NCI-H2171 treated with DMSO at 0.1 percent for 48 hours (cell line): ENCODE measurements around the gene PIEZO2.

Experiments used
- DNase-seq: peaks from one replicate; lab custom pipeline; 2025; lab: John Stamatoyannopoulos, UW

PIEZO2 gene

DNA sequence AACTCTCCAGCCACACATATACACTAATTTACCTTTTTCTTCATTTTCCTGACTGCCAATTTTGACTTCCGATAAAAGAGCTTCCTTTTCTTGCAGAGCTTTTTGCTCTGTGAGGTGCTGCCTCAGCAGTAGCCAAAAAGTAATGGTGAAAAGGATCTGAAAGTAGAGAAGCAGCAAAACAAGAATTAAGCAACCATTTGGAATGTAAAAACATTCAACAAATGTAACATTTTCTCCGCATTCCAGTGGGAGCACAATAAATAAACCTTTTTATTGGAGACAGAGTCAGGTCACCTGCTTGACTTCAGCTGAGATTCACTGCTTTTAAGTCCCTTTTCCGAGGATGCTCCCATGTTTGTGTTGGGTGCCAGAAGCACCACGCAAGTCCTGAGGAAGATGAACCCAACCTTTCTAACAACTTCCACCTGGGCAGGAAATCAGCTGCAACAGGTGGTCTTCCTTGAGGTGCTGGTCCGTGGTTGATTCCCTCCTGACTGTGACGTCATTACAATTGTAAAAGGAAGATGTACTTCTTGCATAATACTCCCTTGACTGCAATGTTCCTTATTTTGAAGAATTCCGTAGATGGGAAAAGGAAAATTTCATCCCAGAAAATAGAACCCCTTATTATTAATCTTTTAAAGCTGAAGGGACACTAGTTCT is 358.1 kb downstream of the PIEZO2 start:
- no peak for DNase-seq

- DNase-seq, result no peak
Observed at GRCh38 chr18:10789180-10789579, 360.2 kb downstream of the PIEZO2 start.

DNA sequence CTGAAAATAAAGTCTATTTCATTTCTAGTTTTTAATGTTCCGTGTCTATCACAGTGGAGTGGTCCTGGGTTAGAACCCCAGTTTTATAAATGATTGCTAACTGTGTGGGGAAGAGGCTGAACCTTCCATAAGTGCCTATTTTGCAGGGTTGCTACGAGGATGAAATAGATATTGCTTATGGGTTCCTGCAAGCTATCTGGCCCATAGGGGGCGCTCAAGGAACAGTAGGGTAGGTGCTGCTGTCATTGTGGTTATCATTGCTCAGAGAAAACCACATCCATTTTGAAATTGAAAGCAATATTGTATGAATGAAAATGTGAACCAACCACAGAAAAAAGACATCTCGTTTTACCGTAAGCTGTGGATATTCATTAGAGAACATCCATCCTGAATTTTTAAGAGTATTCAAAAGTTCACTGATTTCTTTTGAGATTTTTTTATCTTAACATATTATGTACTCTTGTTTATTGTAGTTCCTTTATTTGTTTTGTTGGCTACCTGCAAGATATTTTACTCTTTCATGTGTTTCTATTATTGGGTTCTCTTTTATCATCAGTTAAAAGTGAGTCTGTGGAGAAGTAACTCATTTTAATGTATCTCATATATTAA is 362.0 kb downstream of the PIEZO2 start:
- DNase-seq, result peak; percentile 66

GRCh38 chr18:10785798-10786197 is 363.6 kb downstream of the PIEZO2 start:
- no peak for DNase-seq

- DNase-seq, result no peak
Observed at GRCh38 chr18:10784596-10785202, 364.7 kb downstream of the PIEZO2 start.

- no peak for DNase-seq
Observed at GRCh38 chr18:10783941-10784340, 365.4 kb downstream of the PIEZO2 start.

DNA sequence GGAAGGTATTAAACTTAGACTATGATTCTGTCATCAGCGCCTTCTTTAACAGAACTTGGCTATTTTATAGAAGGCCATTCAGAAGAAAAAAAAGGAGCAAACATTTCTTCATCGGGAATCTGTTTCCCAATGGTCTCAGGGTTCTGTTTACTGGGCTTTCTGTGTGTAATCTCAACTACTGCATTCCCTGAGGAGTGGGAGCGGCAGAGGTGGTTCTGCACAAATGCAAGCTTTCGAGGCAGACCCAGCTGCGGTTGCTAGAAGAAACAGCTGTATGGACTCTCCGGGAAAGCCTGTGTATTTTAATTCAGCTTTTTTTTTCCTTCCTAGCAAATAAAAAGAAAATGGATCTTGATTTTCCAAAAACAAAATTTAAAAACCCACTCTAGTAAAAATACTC is 372.9 kb downstream of the PIEZO2 start:
- no peak for DNase-seq

DNA sequence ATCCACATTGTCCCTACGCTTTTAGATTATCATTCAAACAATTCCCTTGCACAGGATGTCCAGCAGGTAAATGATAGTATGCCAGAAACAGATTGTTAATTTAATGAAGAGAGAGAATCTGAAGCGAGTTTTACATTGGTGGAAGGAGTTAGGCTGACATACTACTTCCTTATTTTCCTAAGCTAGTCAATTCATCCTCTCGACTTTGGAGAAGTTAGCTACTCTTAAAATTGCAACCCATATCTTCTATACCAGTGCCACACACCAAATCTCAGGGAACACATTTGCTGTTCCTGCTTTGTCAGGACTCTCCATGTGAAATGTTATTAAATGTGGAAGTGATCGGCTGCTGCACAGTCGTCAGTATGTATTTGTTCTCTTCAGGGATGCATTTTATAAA is 374.3 kb downstream of the PIEZO2 start:
- DNase-seq, result no peak

GRCh38 chr18:10771053-10771709 is 378.2 kb downstream of the PIEZO2 start:
- DNase-seq, result no peak

DNA sequence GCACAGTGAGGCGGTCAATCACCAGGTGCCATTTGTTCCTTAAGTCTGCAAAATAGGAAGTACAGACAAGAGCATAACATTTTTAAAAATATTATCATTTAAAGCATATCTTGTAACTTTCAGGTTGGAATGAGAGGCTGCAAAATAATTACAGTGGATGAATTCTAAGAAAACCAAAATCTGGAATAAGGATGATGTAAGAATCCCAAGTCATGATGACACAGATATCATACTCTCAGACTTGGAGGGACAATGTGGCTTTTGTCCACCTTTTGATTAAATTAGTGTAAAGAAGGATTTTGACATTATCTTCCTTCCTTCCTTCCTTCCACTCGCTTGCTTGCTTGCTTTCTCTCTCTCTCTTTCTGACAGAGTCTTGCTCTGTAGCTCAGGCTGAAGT is 379.1 kb downstream of the PIEZO2 start:
- no peak for DNase-seq

GRCh38 chr18:10768221-10768620 is 381.1 kb downstream of the PIEZO2 start:
- DNase-seq, result no peak

DNA sequence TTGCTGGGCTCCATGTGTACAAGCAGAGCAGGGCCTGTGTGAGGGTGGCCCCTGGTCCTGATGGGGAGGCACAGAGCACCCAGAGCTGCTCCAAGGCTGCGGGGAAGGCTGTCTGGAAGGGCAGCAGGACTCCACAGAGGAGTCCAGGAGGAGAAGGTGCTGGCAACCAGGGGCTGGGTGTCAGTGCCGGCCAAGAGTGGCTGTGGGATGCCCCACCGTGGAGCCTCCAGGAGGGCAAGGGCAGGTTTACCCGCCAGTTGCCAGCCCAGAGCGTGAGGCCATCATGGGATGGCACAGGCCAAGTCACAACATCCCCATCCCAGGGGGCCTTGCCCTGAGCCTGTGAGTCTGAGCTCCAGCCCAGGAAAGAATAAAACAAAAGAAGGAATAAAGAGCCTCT is 381.7 kb downstream of the PIEZO2 start:
- DNase-seq, result no peak

GRCh38 chr18:10760986-10761385 is 388.4 kb downstream of the PIEZO2 start:
- DNase-seq, result no peak

DNA sequence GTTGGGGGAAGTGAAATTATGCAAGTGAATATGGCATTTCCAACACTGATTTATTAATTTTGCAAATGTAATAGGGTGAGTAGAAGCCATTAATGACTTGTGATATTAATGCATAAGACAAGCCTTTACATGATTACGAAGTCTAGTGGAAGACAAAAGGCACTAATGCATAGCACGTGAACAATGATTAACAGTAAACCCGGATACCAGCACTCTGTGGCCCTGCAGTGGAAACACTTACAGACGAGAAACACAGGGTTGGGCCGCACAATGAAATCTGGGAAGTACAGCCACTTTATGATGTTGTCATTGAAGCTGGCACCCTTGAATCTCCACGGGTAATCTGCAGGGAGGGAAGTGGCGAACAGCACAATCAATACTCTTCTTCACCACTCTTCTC is 390.1 kb downstream of the PIEZO2 start:
- no peak for DNase-seq

DNA sequence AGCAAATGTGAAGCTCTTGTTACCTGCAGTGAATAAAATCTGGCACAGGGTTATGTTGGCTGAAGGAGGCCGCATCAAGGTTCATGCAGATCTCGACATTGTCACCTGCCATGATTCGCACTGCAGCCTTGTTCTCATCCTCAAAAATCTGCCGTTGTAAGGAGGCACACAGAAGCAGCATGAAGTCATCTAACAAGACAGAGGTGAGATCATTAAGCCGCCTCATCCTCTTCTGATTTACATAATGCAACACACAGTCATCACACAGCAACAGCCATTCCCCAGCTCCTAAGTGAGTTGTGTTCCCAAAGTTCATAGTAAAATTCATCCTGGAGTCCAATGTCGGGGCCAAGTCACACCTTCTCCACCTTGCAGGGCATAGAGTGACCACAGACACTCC is 391.4 kb downstream of the PIEZO2 start:
- DNase-seq, result no peak

- DNase-seq, result no peak
Observed at GRCh38 chr18:10757349-10757748, 392.0 kb downstream of the PIEZO2 start.

DNA sequence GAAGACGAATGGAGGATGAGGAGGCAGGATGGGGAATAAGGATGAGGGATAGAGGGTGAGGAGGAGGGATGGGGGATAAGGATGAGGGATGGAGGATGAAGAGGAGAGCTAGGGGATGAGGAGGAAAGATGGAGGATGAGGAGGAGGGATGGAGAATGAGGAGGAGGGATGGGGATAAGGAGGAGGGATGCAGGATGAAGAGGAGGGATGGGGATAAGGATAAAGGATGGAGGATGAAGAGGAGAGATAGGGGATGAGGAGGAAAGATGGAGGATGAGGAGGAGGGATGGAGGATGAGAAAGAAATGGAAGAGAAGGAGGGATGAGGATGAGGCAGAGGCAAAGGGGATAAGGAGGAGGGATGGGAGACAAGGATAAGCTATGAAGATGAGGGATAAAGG is 393.5 kb downstream of the PIEZO2 start:
- DNase-seq, result no peak

- DNase-seq, result no peak
Observed at GRCh38 chr18:10754128-10754527, 395.2 kb downstream of the PIEZO2 start.

DNA sequence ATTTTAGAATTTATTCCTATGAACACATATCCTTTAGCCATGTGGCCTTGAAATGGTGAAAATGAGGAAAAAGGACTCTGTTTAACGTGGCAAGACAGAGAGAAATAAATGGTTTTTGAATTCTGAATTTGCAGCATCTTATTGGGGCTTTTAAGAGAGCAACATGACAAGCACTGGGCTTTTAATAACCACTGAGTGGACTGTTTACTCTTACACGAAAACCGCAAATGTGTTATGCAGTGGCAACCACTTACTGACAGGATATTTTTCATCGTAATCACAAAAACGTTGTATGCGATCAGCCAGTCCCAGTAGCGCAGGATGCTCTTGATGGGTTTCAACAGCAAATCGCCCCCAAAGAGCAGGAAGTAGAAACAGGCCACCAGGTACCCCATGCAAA is 397.0 kb downstream of the PIEZO2 start:
- no peak for DNase-seq

DNA sequence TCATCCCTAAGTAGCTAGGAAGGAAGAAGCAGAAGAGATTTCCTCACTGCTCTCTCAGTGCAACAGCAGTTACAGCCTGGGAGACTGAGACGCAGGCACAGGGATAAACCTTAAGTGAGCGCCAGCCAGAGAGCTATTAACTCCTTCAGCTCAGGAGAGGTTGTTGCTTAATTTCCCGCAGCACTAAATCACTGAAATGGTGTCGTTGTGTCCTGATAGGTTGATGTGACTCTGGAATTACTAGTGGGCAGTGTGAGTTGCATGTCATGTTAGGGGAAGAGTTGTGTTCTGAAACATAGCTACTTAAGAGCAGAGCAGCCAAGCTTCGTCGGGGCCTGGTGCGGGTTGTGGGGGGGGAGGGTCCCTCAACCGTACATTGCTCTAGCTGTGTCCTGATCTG is 397.7 kb downstream of the PIEZO2 start:
- no peak for DNase-seq

DNA sequence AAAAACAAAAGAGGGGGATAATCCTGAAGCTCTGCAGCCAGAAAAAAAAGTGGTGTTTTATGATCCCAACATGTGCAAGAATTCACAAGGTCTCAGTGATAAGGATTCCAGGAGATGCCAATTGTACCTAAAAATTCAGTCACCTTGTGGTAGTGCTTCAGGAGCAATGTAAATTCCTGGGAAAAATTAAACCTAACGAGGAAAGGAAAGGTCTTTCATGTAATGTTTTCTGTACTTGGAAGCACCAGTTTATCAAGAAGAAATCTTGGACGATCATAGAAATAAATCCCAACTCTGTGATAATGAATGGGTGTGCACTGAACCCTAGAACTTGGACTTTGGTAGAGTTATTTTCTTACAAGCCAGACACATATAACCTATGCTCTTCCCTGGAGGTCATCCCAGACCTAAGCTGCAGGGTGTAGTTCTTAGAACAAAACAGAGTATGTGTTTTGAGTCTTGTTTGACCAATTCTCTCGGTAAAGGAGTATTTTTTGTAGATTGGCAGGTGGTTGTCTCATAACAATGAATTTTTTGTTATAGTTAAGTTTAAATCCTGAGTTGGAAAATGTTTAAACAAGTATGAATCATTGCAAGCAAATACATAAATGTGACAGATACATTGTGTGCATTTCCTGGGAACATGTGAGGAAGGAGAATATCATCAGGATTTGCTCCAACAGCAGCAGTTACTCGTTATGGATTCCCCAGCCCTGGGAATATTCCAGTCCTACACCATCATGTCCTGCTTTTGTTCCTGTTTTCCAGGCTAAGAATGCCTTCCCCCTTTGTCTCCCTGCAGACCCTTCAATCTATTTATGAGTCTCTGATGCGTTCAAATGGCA is 399.0 kb downstream of the PIEZO2 start:
- no peak for DNase-seq

GRCh38 chr18:10748641-10749040 is 400.7 kb downstream of the PIEZO2 start:
- no peak for DNase-seq
